MCF 10A (cell line): Measurements from ENCODE around the gene AMOTL2. TPM values are rescaled to one million over a fixed set of nuclear protein-coding genes. Genes with fewer than 3 reads are reported as not detected.

Experiments used
- BruUV-seq: library from RNA; stranded (reverse); fragments of 400-500 nt; replicated peaks from 2 replicates; lab custom pipeline; 2021; lab: Mats Ljungman, UMichigan
- CTCF ChIA-PET: fragments of 300-600 bp; sonication (Branson Sonifier 250); formaldehyde crosslinking; extraction: SDS; loops from one replicate; lab custom pipeline; 2021; ENCODE audit warnings: antibody characterized with exemption, inconsistent platforms; lab: Yijun Ruan, JAX
- POLR2A ChIA-PET: fragments of 300-600, 350-650 bp; sonication (Branson Sonifier 250); formaldehyde crosslinking; extraction: SDS; loops from one replicate; lab custom pipeline; 2020; ENCODE audit warnings: antibody characterized with exemption, inconsistent platforms; lab: Yijun Ruan, JAX
- DNase-seq: peaks from one replicate; pipeline ENCODE4 v3.0.0-alpha.2; 2018; ENCODE audit not compliant: unreplicated experiment
- H3K27ac Mint-ChIP-seq: one replicate; pipeline ENCODE4 v1.8.0; 2022; ENCODE audit warnings: mild to moderate bottlenecking, low read depth, mixed read lengths; ENCODE audit not compliant: unreplicated experiment
- H3K27me3 Mint-ChIP-seq: one replicate; pipeline ENCODE4 v1.8.0; 2022; ENCODE audit warnings: mixed read lengths; ENCODE audit not compliant: insufficient read depth, unreplicated experiment
- H3K36me3 Mint-ChIP-seq: one replicate; pipeline ENCODE4 v1.8.0; 2022; ENCODE audit warnings: mild to moderate bottlenecking, moderate library complexity, mixed read lengths; ENCODE audit not compliant: insufficient read depth, unreplicated experiment
- H3K4me1 Mint-ChIP-seq: one replicate; pipeline ENCODE4 v1.8.0; 2022; ENCODE audit warnings: mixed read lengths; ENCODE audit not compliant: insufficient read depth, unreplicated experiment
- H3K4me3 Mint-ChIP-seq: one replicate; pipeline ENCODE4 v1.8.0; 2022; ENCODE audit warnings: mild to moderate bottlenecking, moderate library complexity, mixed read lengths; ENCODE audit not compliant: unreplicated experiment
- H3K9me3 Mint-ChIP-seq: one replicate; pipeline ENCODE4 v1.8.0; 2022; ENCODE audit warnings: mixed read lengths; ENCODE audit not compliant: unreplicated experiment
- CTCF ChIP-seq: fragments of 200-600 bp; IDR thresholded peaks from one replicate; pipeline ENCODE4 v1.8.0; 2022; ENCODE audit warnings: antibody characterized with exemption, mild to moderate bottlenecking; ENCODE audit not compliant: unreplicated experiment
- intact Hi-C: fragments of 100-400 bp; cut with micrococcal nuclease; formaldehyde crosslinking; loops from 2 replicates; pipeline ENCODE4 v1.14.1; 2022
- total RNA-seq: library from RNA; stranded (reverse); gene quantifications from 2 replicates; pipeline ENCODE4 v1.2.3, GENCODE V29; 2022

The AMOTL2 gene
- total RNA-seq, 1 experiment from 2014 or later = 137 TPM

GRCh38 chr3:134363381-134363755, 10.9 kb downstream of the AMOTL2 start:
- peaks cover 34% of the 10 kb centered on the region for H3K4me1 Mint-ChIP-seq
- intact Hi-C loops = no loop called here
- H3K27me3 Mint-ChIP-seq = no peaks in the 10 kb centered on the region
- DNase-seq = no peak
- H3K4me3 Mint-ChIP-seq = peak overlapping the region; percentile 29
- POLR2A ChIA-PET = interaction anchor here (0.6 to 7.0 kb wide), 18 partner anchors 10 to 447 kb away, joined by 3 to 114 read pairs (median 8); partner anchors contain the start of genes AMOTL2, ANAPC13, CEP63 and RYK
- H3K27ac Mint-ChIP-seq = peak overlapping the region; percentile 28
- no peak for TF ChIP-seq CTCF
- no TSS peak for BruUV-seq
- peaks cover 98% of the 10 kb centered on the region for H3K36me3 Mint-ChIP-seq
- no peaks in the 10 kb centered on the region for H3K9me3 Mint-ChIP-seq
- CTCF ChIA-PET = interaction anchor here (0.7 to 30.1 kb wide), 17 partner anchors 8 to 151 kb away, joined by 3 to 449 read pairs (median 5); partner anchors contain the start of genes AMOTL2, ANAPC13 and CEP63

- Mint-ChIP-seq H3K36me3 (peaks cover 98% of the 10 kb centered on the region), H3K4me1 (peaks cover 39% of the 10 kb centered on the region), H3K27ac (peak overlapping the region; percentile 28), H3K27me3 (no peaks in the 10 kb centered on the region), H3K4me3 (peak overlapping the region; percentile 29), H3K9me3 (no peaks in the 10 kb centered on the region)
- BruUV-seq = no TSS peak
- no peak for TF ChIP-seq CTCF
- no peak for DNase-seq
- intact Hi-C loops = no loop called here
- POLR2A ChIA-PET = interaction anchor here (0.6 to 7.0 kb wide), 12 partner anchors 10 to 446 kb away, joined by 3 to 114 read pairs (median 28); partner anchors contain the start of genes AMOTL2, ANAPC13, CEP63 and RYK
- CTCF ChIA-PET = interaction anchor here (0.5 to 30.1 kb wide), 13 partner anchors 8 to 207 kb away, joined by 3 to 449 read pairs (median 4); partner anchors contain the start of genes ANAPC13 and CEP63
Observed at GRCh38 chr3:134362670-134363380, 11.4 kb downstream of the AMOTL2 start.

GRCh38 chr3:134362221-134362620, 12.0 kb downstream of the AMOTL2 start:
- no peak for TF ChIP-seq CTCF
- intact Hi-C loops = no loop called here
- no TSS peak for BruUV-seq
- Mint-ChIP-seq H3K27ac (no peak overlapping the region), H3K4me1 (peaks cover 45% of the 10 kb centered on the region), H3K9me3 (no peaks in the 10 kb centered on the region), H3K36me3 (peaks cover 98% of the 10 kb centered on the region), H3K4me3 (no peak overlapping the region), H3K27me3 (no peaks in the 10 kb centered on the region)
- DNase-seq = no peak
- CTCF ChIA-PET = interaction anchor here (0.7 to 30.1 kb wide), 4 partner anchors 11 to 118 kb away, joined by 4 to 449 read pairs (median 9); partner anchors contain the start of genes ANAPC13 and CEP63
- POLR2A ChIA-PET = interaction anchor here (3.1 to 7.0 kb wide), 6 partner anchors 10 to 123 kb away, joined by 16 to 114 read pairs (median 50); partner anchors contain the start of genes AMOTL2, ANAPC13 and CEP63

- BruUV-seq = no TSS peak
- H3K27ac Mint-ChIP-seq = no peak overlapping the region
- TF ChIP-seq CTCF = no peak
- ChIA-PET CTCF (interaction anchor here (0.6 to 30.1 kb wide), 5 partner anchors 8 to 149 kb away, joined by 3 to 449 read pairs (median 4); partner anchors contain the start of genes ANAPC13 and CEP63), POLR2A (interaction anchor here (0.8 to 6.5 kb wide), 3 partner anchors 9 to 49 kb away, joined by 3 to 114 read pairs (median 3); partner anchors contain the start of gene AMOTL2)
- no peaks in the 10 kb centered on the region for H3K9me3 Mint-ChIP-seq
- peaks cover 46% of the 10 kb centered on the region for H3K4me1 Mint-ChIP-seq
- intact Hi-C loops = no loop called here
- DNase-seq = no peak
- no peak overlapping the region for H3K4me3 Mint-ChIP-seq
- no peaks in the 10 kb centered on the region for H3K27me3 Mint-ChIP-seq
- H3K36me3 Mint-ChIP-seq = peaks cover 98% of the 10 kb centered on the region
Observed at GRCh38 chr3:134361162-134361835, 12.9 kb downstream of the AMOTL2 start.
